GM20000 (cell line): ENCODE data around the gene SOS2.

Experiments used
- DNase-seq: peaks from one replicate; pipeline ENCODE4 v3.0.0; 2012; ENCODE audit warnings: low spot score
- TF ChIP-seq, protein P1 (sequence below): IDR thresholded peaks from 2 replicates; pipeline ENCODE4 v1.5.1; 2012; ENCODE audit warnings: mild to moderate bottlenecking, control low read depth; ENCODE audit errors: extremely low read depth, missing control alignments

SOS2 gene

DNA sequence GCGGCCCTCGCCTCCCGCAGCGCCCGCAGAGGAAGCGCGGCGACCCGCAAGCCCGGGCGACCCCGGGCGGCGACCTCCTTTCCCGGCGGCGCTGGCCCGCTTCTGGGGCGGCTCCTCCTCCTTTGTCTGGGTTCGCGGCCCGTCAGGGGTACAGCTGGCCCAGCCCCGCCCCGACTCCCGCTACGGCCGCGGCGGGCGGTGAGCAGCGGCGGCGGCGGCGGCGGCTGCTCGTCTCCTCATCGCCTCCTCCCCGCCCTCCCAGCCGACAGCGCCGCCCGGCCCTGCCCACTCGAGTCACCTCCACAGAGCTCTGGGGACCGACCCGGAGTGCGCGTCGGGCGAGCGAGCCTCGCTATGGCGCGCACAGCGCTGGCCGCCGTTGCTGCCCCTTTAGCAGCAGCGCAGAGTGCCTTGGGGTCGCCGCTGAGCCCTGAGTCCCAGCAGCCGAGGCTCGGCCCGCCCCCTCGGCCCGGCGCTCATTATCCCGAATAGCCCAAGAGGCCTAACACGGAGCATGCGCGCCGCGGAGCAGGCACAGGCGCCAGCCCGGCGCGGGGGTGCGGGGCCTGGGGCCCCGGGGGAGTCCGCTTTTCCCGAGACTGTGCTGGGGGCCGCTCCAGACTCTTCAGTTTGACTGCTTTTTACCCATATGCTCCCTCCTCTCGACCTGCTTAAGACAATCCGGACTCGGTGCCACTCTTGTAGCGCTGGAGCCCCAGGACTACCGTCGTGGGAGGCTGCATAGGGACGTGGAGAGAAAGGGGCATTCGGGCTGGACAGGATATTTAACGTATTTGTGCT, at the start of gene SOS2:
Gene SOS2 (minus strand): TSS at position 104 of the 801 bp plus-strand sequence. CDS start 295 bp downstream, outside the sequence.
- TF ChIP-seq, protein P1, sequence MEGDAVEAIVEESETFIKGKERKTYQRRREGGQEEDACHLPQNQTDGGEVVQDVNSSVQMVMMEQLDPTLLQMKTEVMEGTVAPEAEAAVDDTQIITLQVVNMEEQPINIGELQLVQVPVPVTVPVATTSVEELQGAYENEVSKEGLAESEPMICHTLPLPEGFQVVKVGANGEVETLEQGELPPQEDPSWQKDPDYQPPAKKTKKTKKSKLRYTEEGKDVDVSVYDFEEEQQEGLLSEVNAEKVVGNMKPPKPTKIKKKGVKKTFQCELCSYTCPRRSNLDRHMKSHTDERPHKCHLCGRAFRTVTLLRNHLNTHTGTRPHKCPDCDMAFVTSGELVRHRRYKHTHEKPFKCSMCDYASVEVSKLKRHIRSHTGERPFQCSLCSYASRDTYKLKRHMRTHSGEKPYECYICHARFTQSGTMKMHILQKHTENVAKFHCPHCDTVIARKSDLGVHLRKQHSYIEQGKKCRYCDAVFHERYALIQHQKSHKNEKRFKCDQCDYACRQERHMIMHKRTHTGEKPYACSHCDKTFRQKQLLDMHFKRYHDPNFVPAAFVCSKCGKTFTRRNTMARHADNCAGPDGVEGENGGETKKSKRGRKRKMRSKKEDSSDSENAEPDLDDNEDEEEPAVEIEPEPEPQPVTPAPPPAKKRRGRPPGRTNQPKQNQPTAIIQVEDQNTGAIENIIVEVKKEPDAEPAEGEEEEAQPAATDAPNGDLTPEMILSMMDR = no peak
- DNase-seq = peak; percentile 93

DNA sequence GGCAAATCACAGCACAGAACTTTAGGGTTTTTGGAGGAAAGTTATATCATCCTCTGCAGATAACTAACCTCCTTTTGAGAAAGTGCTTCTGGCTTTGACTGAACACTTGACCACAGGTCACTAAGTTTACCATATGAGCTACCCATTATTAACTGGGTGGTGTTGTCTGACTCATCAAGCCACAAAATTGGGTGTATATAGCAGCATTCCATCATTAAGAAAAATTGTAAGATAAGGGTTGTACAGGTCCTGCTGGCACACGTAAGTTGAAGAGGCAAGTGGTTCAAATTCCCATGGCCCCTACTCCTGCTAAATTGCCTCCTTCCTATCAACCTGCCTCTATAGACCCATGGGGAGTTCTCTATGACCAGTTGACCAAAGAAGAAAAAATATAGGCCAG, 41.1 kb upstream of the SOS2 start:
- TF ChIP-seq, protein P1 = no peak
- DNase-seq = no peak

DNA sequence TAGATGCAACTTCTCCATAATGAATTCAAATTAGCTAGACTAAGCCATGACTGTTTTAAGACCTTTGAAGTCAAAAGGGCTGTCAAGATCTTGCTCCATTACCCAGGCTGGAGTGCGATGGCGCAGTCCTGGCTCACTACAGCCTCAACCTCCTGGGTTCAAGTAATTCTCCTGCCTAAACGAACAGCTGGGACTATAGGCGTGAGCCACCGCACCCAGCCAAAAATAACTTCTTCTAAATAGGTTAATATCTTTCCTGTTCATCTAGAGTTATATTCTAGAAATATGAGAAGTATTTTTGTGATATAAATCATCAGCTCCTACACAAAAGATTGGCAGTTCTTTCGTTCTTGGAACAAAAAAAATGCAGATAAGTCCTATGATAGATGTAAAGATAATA, 39.6 kb upstream of the SOS2 start:
- TF ChIP-seq, protein P1 = no peak
- DNase-seq = no peak

DNA sequence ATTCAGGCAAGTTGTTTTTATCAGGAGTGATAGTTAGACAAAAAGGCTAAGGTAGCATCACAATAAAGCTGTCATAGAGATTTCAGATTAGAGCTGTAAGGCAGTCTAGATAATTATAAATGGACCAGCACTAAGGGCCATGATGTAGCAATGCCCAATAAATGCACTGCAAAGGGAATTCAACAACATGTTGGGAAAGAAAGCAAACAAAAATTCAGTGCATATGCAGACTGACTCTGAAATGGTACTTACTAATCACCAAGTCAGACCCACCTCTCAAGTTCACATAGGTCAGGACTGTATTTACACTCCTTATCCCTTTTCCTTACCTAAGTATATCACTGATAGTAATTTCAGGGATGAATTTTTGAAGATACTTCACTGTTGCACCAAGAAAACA, 33.7 kb upstream of the SOS2 start:
- DNase-seq = no peak
- TF ChIP-seq, protein P1 = no peak

DNA sequence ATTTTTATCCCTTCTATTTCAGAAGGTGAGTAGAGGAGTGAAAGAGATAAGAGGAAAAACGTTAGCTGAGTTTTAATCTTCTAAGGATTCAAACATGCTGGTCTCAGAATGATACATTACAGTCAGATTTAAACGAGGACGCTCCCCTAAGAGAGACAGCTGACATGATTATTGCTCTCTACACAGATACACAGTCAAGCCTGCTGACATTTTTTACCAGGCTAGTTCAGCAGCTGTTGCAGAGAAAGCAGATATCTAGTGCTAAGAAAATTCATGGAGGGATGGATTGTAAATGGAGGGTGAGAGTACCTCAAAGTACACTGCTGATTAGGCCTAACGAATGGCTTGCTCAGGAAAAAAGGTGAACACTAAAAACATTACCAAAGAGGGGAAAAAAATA, 31.9 kb upstream of the SOS2 start:
- no peak for DNase-seq
- TF ChIP-seq, protein P1 = no peak

DNA sequence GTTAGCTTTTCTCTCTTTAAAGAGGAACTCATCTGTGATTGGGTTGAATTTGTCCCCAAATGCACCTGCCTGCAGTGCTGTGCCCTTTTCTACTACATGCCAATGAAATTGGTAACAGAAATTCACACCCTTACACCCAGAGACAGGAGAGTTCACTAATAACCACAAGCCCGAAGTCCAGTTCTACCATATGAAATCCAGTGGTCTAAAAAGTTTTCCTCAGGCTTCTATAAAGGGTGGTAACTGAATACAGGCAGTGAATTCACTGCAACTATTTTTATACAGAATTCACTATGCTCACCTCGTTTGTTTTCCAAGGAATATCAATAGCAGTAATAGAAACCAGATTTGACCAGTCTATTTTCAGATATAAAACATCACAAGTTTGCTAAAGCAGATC, 31.5 kb upstream of the SOS2 start:
- TF ChIP-seq, protein P1 = no peak
- no peak for DNase-seq

DNA sequence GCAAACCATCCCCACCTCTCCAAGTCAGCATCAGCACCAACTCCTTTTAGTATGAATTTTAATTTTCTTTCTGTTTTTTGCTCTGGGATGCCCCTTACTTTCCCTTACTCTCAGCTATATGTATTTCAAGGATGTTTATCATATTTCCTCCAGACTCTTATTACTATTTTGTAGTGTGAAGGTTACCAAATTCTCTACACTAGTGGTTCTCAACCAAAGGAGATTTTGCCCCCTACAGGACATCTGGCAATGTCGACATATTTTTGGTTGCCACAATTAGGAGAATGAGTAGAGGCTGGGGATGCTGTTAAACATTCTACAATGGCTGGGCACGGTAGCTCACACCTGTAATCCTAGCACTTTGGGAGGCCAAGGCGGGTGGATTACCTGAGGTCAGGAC, 29.1 kb upstream of the SOS2 start:
- TF ChIP-seq, protein P1 = peak; percentile 33
- DNase-seq = peak; percentile 19
